H1 (cell line): ENCODE data around the gene SLC1A5. TPM values are rescaled to one million over a fixed set of nuclear protein-coding genes. Genes with fewer than 3 reads are reported as not detected.

Experiments
- CHD2 ChIP-seq: IDR thresholded peaks from 2 replicates; pipeline ENCODE4 v1.6.1; 2012; ENCODE audit warnings: low read length, improper control_type of control experiment
- JUND ChIP-seq: IDR thresholded peaks from 2 replicates; pipeline ENCODE4 v1.6.1; 2011; ENCODE audit warnings: mild to moderate bottlenecking, improper control_type of control experiment, low read length
- polyA plus RNA-seq, 7 experiments: library from polyadenylated mRNA; depleted of rRNA in 3 of 7; stranded (reverse) in 5 of 7; unstranded in 2 of 7; fragments of >200 nt in 5 of 7; fragments of 200-250 nt in 2 of 7; gene quantifications; 1 replicate in 5 of 7; 2 replicates in 1 of 7; 4 replicates in 1 of 7; pipeline versions ENCODE4 v1.2.1 to v1.2.3, GENCODE V29; 2011 to 2013; ENCODE audit warnings: missing spikeins in 2 of 7, mixed read lengths in 2 of 7
- total RNA-seq: library from RNA; stranded (reverse); fragmentation: NEBNext Ultra II Directional; extraction: Animal tissue kit (Norgen Biotek cat#: 25700); gene quantifications from 2 replicates; pipeline ENCODE4 v1.2.1, GENCODE V29; 2021

Gene SLC1A5
- total and polyA plus RNA-seq, 2 of the 8 experiments (the other 6 are each of a cell fraction or from before 2014, with no cell fraction given), result 291 to 351 TPM

- TF ChIP-seq JUND (no peak), CHD2 (no peak)
These were observed 46.9 kb downstream of the SLC1A5 start (continued) for GRCh38 chr19:46741447-46741846.
